HL-60 (cell line): ENCODE measurements around the gene SYK.

Experiments used
- GABPA ChIP-seq: IDR thresholded peaks from 2 replicates; pipeline ENCODE4 v1.6.1; 2012; ENCODE audit warnings: low read depth
- POLR2AphosphoS5 ChIP-seq: IDR thresholded peaks from 2 replicates; pipeline ENCODE4 v1.6.1; 2012; ENCODE audit warnings: low read depth
- SPI1 ChIP-seq: IDR thresholded peaks from 2 replicates; pipeline ENCODE4 v1.6.1; 2012; ENCODE audit warnings: low read depth, mild to moderate bottlenecking, borderline replicate concordance
- TF ChIP-seq, protein P1 (sequence below): IDR thresholded peaks from one replicate; pipeline ENCODE4 v1.5.1; 2011; ENCODE audit warnings: low read length, control low read depth, inconsistent platforms; ENCODE audit not compliant: insufficient read depth
- TF ChIP-seq, protein P2 (sequence below): IDR thresholded peaks from 2 replicates; pipeline ENCODE4 v1.6.1; 2012; ENCODE audit warnings: low read depth; ENCODE audit not compliant: insufficient replicate concordance

- no peak for TF ChIP-seq GABPA
- TF ChIP-seq, protein P1, sequence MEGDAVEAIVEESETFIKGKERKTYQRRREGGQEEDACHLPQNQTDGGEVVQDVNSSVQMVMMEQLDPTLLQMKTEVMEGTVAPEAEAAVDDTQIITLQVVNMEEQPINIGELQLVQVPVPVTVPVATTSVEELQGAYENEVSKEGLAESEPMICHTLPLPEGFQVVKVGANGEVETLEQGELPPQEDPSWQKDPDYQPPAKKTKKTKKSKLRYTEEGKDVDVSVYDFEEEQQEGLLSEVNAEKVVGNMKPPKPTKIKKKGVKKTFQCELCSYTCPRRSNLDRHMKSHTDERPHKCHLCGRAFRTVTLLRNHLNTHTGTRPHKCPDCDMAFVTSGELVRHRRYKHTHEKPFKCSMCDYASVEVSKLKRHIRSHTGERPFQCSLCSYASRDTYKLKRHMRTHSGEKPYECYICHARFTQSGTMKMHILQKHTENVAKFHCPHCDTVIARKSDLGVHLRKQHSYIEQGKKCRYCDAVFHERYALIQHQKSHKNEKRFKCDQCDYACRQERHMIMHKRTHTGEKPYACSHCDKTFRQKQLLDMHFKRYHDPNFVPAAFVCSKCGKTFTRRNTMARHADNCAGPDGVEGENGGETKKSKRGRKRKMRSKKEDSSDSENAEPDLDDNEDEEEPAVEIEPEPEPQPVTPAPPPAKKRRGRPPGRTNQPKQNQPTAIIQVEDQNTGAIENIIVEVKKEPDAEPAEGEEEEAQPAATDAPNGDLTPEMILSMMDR = no peak
- no peak for TF ChIP-seq POLR2AphosphoS5
- TF ChIP-seq, protein P2, sequence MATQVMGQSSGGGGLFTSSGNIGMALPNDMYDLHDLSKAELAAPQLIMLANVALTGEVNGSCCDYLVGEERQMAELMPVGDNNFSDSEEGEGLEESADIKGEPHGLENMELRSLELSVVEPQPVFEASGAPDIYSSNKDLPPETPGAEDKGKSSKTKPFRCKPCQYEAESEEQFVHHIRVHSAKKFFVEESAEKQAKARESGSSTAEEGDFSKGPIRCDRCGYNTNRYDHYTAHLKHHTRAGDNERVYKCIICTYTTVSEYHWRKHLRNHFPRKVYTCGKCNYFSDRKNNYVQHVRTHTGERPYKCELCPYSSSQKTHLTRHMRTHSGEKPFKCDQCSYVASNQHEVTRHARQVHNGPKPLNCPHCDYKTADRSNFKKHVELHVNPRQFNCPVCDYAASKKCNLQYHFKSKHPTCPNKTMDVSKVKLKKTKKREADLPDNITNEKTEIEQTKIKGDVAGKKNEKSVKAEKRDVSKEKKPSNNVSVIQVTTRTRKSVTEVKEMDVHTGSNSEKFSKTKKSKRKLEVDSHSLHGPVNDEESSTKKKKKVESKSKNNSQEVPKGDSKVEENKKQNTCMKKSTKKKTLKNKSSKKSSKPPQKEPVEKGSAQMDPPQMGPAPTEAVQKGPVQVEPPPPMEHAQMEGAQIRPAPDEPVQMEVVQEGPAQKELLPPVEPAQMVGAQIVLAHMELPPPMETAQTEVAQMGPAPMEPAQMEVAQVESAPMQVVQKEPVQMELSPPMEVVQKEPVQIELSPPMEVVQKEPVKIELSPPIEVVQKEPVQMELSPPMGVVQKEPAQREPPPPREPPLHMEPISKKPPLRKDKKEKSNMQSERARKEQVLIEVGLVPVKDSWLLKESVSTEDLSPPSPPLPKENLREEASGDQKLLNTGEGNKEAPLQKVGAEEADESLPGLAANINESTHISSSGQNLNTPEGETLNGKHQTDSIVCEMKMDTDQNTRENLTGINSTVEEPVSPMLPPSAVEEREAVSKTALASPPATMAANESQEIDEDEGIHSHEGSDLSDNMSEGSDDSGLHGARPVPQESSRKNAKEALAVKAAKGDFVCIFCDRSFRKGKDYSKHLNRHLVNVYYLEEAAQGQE = no peak
- TF ChIP-seq SPI1 = no peak
Observed at GRCh38 chr9:90767523-90768100, 34.0 kb upstream of the SYK start.
